H1 (cell line): ENCODE measurements around the gene PRKAR1B. TPM values are rescaled to one million over a fixed set of nuclear protein-coding genes. Genes with fewer than 3 reads are reported as not detected.

Source experiments
- CTCF ChIA-PET: fragments of 300-600 bp; sonication (Branson Sonifier 250); formaldehyde crosslinking; loops from one replicate; lab custom pipeline; 2021; ENCODE audit not compliant: partially characterized antibody; lab: Charles Lee
- POLR2A ChIA-PET: fragments of 300-600 bp; sonication (Branson Sonifier 250); formaldehyde crosslinking; loops from one replicate; lab custom pipeline; 2021; ENCODE audit warnings: inconsistent platforms; ENCODE audit not compliant: partially characterized antibody; lab: Charles Lee
- DNase-seq, 2 experiments: peaks; one replicate each; pipeline versions ENCODE4 v3.0.0 to v3.0.0-alpha.2; 2010 to 2022; ENCODE audit warnings: low spot score in 2 of 2, low read depth in 1 of 2, mixed read lengths in 1 of 2
- FAIRE-seq: peaks from 2 replicates; lab custom pipeline; 2011; peaks lifted over from hg19 to GRCh38; lab: Jason Lieb, UNC
- H2AFZ ChIP-seq: 2 replicates; pipeline ENCODE4 v1.8.1; 2012; ENCODE audit warnings: low read length, inconsistent platforms
- H2AK5ac ChIP-seq: 2 replicates; pipeline ENCODE4 v1.6.1; 2013; ENCODE audit warnings: low read depth, low read length
- H2BK120ac ChIP-seq: replicated peaks from 2 replicates; pipeline ENCODE3; 2013; ENCODE audit warnings: low read depth, low read length, inconsistent platforms
- H2BK12ac ChIP-seq: 2 replicates; pipeline ENCODE4 v1.6.1; 2013; ENCODE audit warnings: low read depth, low read length
- H2BK15ac ChIP-seq: 2 replicates; pipeline ENCODE4 v1.6.1; 2013; ENCODE audit warnings: low read length
- H2BK20ac ChIP-seq: 2 replicates; pipeline ENCODE4 v1.6.1; 2013; ENCODE audit warnings: low read length
- H2BK5ac ChIP-seq: 2 replicates; pipeline ENCODE4 v1.6.1; 2013; ENCODE audit warnings: low read depth, low read length
- H3K14ac ChIP-seq: 2 replicates; pipeline ENCODE4 v1.6.1; 2013; ENCODE audit warnings: inconsistent platforms; ENCODE audit not compliant: insufficient read length
- H3K18ac ChIP-seq: 2 replicates; pipeline ENCODE4 v1.6.1; 2013; ENCODE audit warnings: low read length; ENCODE audit errors: extremely low read depth
- H3K23ac ChIP-seq: 2 replicates; pipeline ENCODE4 v1.6.1; 2013; ENCODE audit warnings: inconsistent platforms; ENCODE audit not compliant: insufficient read length
- H3K23me2 ChIP-seq: 2 replicates; pipeline ENCODE4 v1.6.1; 2013; ENCODE audit warnings: low read depth, low read length
- H3K27ac ChIP-seq: 2 replicates; pipeline ENCODE4 v1.6.1; 2011; ENCODE audit warnings: low read depth, low read length, inconsistent platforms
- H3K27me3 ChIP-seq, 4 experiments: replicated peaks in 1 of 4; 1 replicate in 1 of 4; 2 replicates in 3 of 4; pipeline versions ENCODE4 v1.6.1 to v1.8.1; 2011 to 2013; ENCODE audit warnings: low read length in 3 of 4, mild to moderate bottlenecking in 3 of 4, inconsistent platforms in 2 of 4, mixed read lengths in 2 of 4, moderate library complexity in 1 of 4; ENCODE audit not compliant: control insufficient read depth in 3 of 4, insufficient read depth in 3 of 4; ENCODE audit errors: extremely low read depth in 1 of 4
- H3K36me3 ChIP-seq, 4 experiments: 2 replicates each; pipeline versions ENCODE4 v1.6.1 to v1.8.1; 2011 to 2013; ENCODE audit warnings: mild to moderate bottlenecking in 4 of 4, low read length in 3 of 4, moderate library complexity in 2 of 4, control low read depth in 1 of 4, inconsistent platforms in 1 of 4; ENCODE audit not compliant: insufficient read depth in 4 of 4, control insufficient read depth in 2 of 4
- H3K4ac ChIP-seq: replicated peaks from 2 replicates; pipeline ENCODE3; 2013; ENCODE audit warnings: low read length, low read depth, mixed read lengths, inconsistent platforms; ENCODE audit not compliant: insufficient read length
- H3K4me1 ChIP-seq, 4 experiments: replicated peaks in 1 of 4; 1 replicate in 1 of 4; 2 replicates in 3 of 4; pipeline versions ENCODE4 v1.6.1 to v1.8.1; 2011 to 2013; ENCODE audit warnings: low read length in 3 of 4, inconsistent platforms in 2 of 4, mixed read lengths in 1 of 4; ENCODE audit not compliant: insufficient read depth in 4 of 4, control insufficient read depth in 3 of 4
- H3K4me2 ChIP-seq, 2 experiments: 2 replicates each; pipeline versions ENCODE4 v1.6.1 to v1.8.1; 2011 to 2013; ENCODE audit warnings: low read depth in 2 of 2, low read length in 2 of 2, control low read depth in 1 of 2, inconsistent platforms in 1 of 2, mild to moderate bottlenecking in 1 of 2; ENCODE audit not compliant: insufficient read depth in 1 of 2
- H3K4me3 ChIP-seq, 4 experiments: fragments of 200-600, 300-600 bp in 1 of 4; sonication (generic), shearing (Covaris generic), sonication (Bioruptor Twin) in 1 of 4; 2 replicates each; pipeline versions ENCODE4 v1.5.1 to v1.8.1; 2011 to 2016; ENCODE audit warnings: low read length in 4 of 4, low read depth in 3 of 4, control low read depth in 2 of 4, inconsistent platforms in 2 of 4, mild to moderate bottlenecking in 2 of 4, mixed read lengths in 1 of 4, moderate library complexity in 1 of 4; ENCODE audit not compliant: insufficient read depth in 2 of 4; ENCODE audit errors: extremely low read depth in 1 of 4
- H3K56ac ChIP-seq: replicated peaks from 2 replicates; pipeline ENCODE3; 2013; ENCODE audit warnings: low read depth, mild to moderate bottlenecking, mixed read lengths, low read length, inconsistent platforms; ENCODE audit not compliant: insufficient read length
- H3K79me1 ChIP-seq: 2 replicates; pipeline ENCODE4 v1.6.1; 2013; ENCODE audit warnings: low read depth, low read length, control low read depth
- H3K79me2 ChIP-seq, 2 experiments: 2 replicates each; pipeline versions ENCODE4 v1.6.1 to v1.8.1; 2012 to 2013; ENCODE audit warnings: low read length in 2 of 2, mild to moderate bottlenecking in 2 of 2, inconsistent platforms in 1 of 2; ENCODE audit not compliant: insufficient read depth in 2 of 2, control insufficient read depth in 1 of 2
- H3K9ac ChIP-seq, 4 experiments: replicated peaks in 1 of 4; 1 replicate in 1 of 4; 2 replicates in 3 of 4; pipeline versions ENCODE4 v1.6.1 to v1.8.1; 2011 to 2013; ENCODE audit warnings: low read depth in 3 of 4, low read length in 3 of 4, control low read depth in 2 of 4, mild to moderate bottlenecking in 2 of 4, moderate library complexity in 2 of 4, inconsistent platforms in 1 of 4; ENCODE audit errors: extremely low read depth in 1 of 4
- H3K9me3 ChIP-seq, 2 experiments: 2 replicates each; pipeline versions ENCODE4 v1.6.1 to v1.8.1; 2012 to 2013; ENCODE audit warnings: mild to moderate bottlenecking in 2 of 2, moderate library complexity in 2 of 2, control low read depth in 1 of 2, inconsistent platforms in 1 of 2, low read depth in 1 of 2, low read length in 1 of 2, mixed read lengths in 1 of 2; ENCODE audit not compliant: insufficient read depth in 2 of 2
- H4K20me1 ChIP-seq, 2 experiments: replicated peaks in 1 of 2; 2 replicates each; pipeline versions ENCODE3 to v1.8.1; 2011 to 2013; ENCODE audit warnings: inconsistent platforms in 2 of 2, low read length in 2 of 2, mild to moderate bottlenecking in 1 of 2; ENCODE audit not compliant: insufficient read depth in 2 of 2, control insufficient read depth in 1 of 2
- H4K5ac ChIP-seq: 2 replicates; pipeline ENCODE4 v1.6.1; 2013; ENCODE audit warnings: low read length, low read depth, mixed read lengths, inconsistent platforms; ENCODE audit not compliant: insufficient read length
- H4K8ac ChIP-seq: 2 replicates; pipeline ENCODE4 v1.8.0; 2013; ENCODE audit warnings: mild to moderate bottlenecking, moderate library complexity, low read length, inconsistent platforms; ENCODE audit not compliant: insufficient read depth; ENCODE audit errors: extremely low read depth
- H4K91ac ChIP-seq: replicated peaks from 2 replicates; pipeline ENCODE3; 2013; ENCODE audit warnings: low read length, mixed read lengths, inconsistent platforms; ENCODE audit not compliant: insufficient read length
- CHD1 ChIP-seq: IDR thresholded peaks from 2 replicates; pipeline ENCODE4 v1.6.1; 2012; ENCODE audit warnings: low read depth, low read length, improper control_type of control experiment
- CHD2 ChIP-seq: IDR thresholded peaks from 2 replicates; pipeline ENCODE4 v1.6.1; 2012; ENCODE audit warnings: low read length, improper control_type of control experiment
- CREB1 ChIP-seq: IDR thresholded peaks from 2 replicates; pipeline ENCODE4 v1.6.1; 2012; ENCODE audit warnings: inconsistent platforms
- GABPA ChIP-seq: IDR thresholded peaks from 2 replicates; pipeline ENCODE4 v1.6.1; 2011; ENCODE audit warnings: mild to moderate bottlenecking, low read length, moderate library complexity, borderline replicate concordance; ENCODE audit not compliant: insufficient read depth
- GTF2F1 ChIP-seq: IDR thresholded peaks from 2 replicates; pipeline ENCODE4 v1.6.1; 2012; ENCODE audit warnings: low read depth, low read length, improper control_type of control experiment, borderline replicate concordance
- JUND ChIP-seq: IDR thresholded peaks from 2 replicates; pipeline ENCODE4 v1.6.1; 2011; ENCODE audit warnings: mild to moderate bottlenecking, improper control_type of control experiment, low read length
- RNF2 ChIP-seq: fragments of 200-900, 300-1000 bp; sonication (generic); IDR thresholded peaks from 2 replicates; pipeline ENCODE4 v1.7.1; 2016; ENCODE audit warnings: borderline replicate concordance, low read depth, mild to moderate bottlenecking, antibody characterized with exemption, low read length; ENCODE audit not compliant: poor library complexity, severe bottlenecking; ENCODE audit errors: missing control alignments
- SP4 ChIP-seq: IDR thresholded peaks from 2 replicates; pipeline ENCODE4 v1.6.1; 2012; ENCODE audit warnings: low read length, inconsistent platforms
- WGBS, 2 experiments: shearing (Covaris generic) in 1 of 2; methylation state at CpG; one replicate each; pipeline versions ENCODE4 v1.1.6 to v1.1.7; 2013 to 2015; ENCODE audit warnings: low lambda C conversion rate in 2 of 2, mixed read lengths in 2 of 2, inconsistent platforms in 1 of 2, low coverage in 1 of 2, missing lambda C conversion rate in 1 of 2; ENCODE audit not compliant: insufficient replicate concordance in 2 of 2, insufficient coverage in 1 of 2, insufficient read length in 1 of 2; ENCODE audit errors: extremely low coverage in 1 of 2, missing lambda C conversion rate in 1 of 2; 5-methylcytosine and 5-hydroxymethylcytosine counted together
- polyA plus RNA-seq, 7 experiments: library from polyadenylated mRNA; depleted of rRNA in 3 of 7; stranded (reverse) in 5 of 7; unstranded in 2 of 7; fragments of >200 nt in 5 of 7; fragments of 200-250 nt in 2 of 7; gene quantifications; 1 replicate in 5 of 7; 2 replicates in 1 of 7; 4 replicates in 1 of 7; pipeline versions ENCODE4 v1.2.1 to v1.2.3, GENCODE V29; 2011 to 2013; ENCODE audit warnings: missing spikeins in 2 of 7, mixed read lengths in 2 of 7
- total RNA-seq: library from RNA; stranded (reverse); fragmentation: NEBNext Ultra II Directional; extraction: Animal tissue kit (Norgen Biotek cat#: 25700); gene quantifications from 2 replicates; pipeline ENCODE4 v1.2.1, GENCODE V29; 2021
- TF ChIP-seq, protein P1 (sequence below): IDR thresholded peaks from 2 replicates; pipeline ENCODE4 v1.6.1; 2011; ENCODE audit warnings: low read depth, mild to moderate bottlenecking, low read length; ENCODE audit not compliant: insufficient read depth

PRKAR1B gene
- total and polyA plus RNA-seq, 2 of the 8 experiments (the other 6 are each of a cell fraction or from before 2014, with no cell fraction given): 12.3 to 55.7 TPM

DNA sequence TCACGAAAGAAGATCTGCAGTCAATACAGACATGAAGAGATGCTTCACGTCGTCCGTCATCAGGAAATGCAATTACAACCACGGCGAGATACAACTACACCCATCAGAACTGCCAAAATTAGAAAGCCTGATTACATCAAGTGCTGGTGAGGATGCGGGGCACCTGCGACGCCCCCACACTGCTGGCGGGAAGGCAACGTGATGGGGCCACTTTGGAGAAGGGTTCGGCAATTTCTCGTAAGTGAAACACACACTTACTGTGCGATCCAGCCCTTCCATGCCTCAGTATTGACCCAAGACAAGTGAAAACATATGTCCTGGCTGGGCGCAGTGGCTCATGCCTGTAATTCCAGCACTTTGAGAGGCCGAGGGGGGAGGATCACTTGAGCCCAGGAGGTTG lies 181.6 kb downstream of the PRKAR1B start:
- Histone ChIP-seq H3K23ac (no peak overlapping the region), H4K8ac (no peak overlapping the region), H2AK5ac (no peak overlapping the region), H2BK5ac (no peak overlapping the region), H3K79me2 (no peaks in the 10 kb centered on the region), H3K4me2 (no peak overlapping the region), H2BK15ac (no peak overlapping the region), H3K27me3 (peaks cover 0 to 3% (median 0%) of the 10 kb centered on the region in 4 experiments; a peak in 1 of 7 replicates), H3K79me1 (no peaks in the 10 kb centered on the region), H3K36me3 (peaks cover 0 to 4% (median 0%) of the 10 kb centered on the region in 4 experiments; a peak in 1 of 8 replicates), H3K14ac (no peak overlapping the region), H3K9ac (no peak overlapping the region), H2BK12ac (no peak overlapping the region), H3K4ac (no peak overlapping the region), H3K4me1 (peaks cover 0 to 2% (median 0%) of the 10 kb centered on the region in 4 experiments; a peak in 1 of 7 replicates), H2BK20ac (no peak overlapping the region), H4K20me1 (no peaks in the 10 kb centered on the region), H2BK120ac (no peak overlapping the region), H3K9me3 (peaks cover 0 to 3% of the 10 kb centered on the region in 2 experiments; a peak in 1 of 4 replicates), H2AFZ (no peak overlapping the region), H4K5ac (no peak overlapping the region), H3K27ac (no peak overlapping the region), H3K18ac (no peak overlapping the region), H3K4me3 (no peak overlapping the region), H4K91ac (no peak overlapping the region), H3K23me2 (no peaks in the 10 kb centered on the region), H3K56ac (no peak overlapping the region)
- POLR2A ChIA-PET: no interaction called here
- no peak for FAIRE-seq
- WGBS, 2 experiments: 86% methylated on average over 16 of the region's 16 CpGs; no CpG with 5 or more reads in 1 of the 2 experiments
- CTCF ChIA-PET: interaction anchor here (0.9 to 1.3 kb wide), 2 partner anchors 120 to 186 kb away, joined by 3 read pairs; no protein-coding TSS in a partner anchor
- no peak for DNase-seq
- TF ChIP-seq, protein P1, sequence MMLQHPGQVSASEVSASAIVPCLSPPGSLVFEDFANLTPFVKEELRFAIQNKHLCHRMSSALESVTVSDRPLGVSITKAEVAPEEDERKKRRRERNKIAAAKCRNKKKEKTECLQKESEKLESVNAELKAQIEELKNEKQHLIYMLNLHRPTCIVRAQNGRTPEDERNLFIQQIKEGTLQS: no peak
- TF ChIP-seq GTF2F1: no peak
- no peak for TF ChIP-seq JUND
- TF ChIP-seq CREB1: no peak
- TF ChIP-seq CHD2: no peak
- TF ChIP-seq GABPA: no peak
- no peak for TF ChIP-seq RNF2
- no peak for TF ChIP-seq SP4
- TF ChIP-seq CHD1: no peak
